Kidney (tissue), 14 donors: Measurements from ENCODE around the gene ALG5. TPM values are rescaled to one million over a fixed set of nuclear protein-coding genes. Genes with fewer than 3 reads are reported as not detected.

ENCODE experiments used
- DNase-seq, 5 donors: peaks; one replicate each; pipeline ENCODE4 v3.0.0-alpha.2; 2013 to 2020
- FAIRE-seq: peaks from 2 replicates; lab custom pipeline; 2012; peaks lifted over from hg19 to GRCh38; lab: Jason Lieb, UNC
- H3K27ac ChIP-seq, 2 donors: one replicate each; pipeline ENCODE4 v1.7.0; 2013; ENCODE audit warnings: low read depth in 2 of 2, low read length in 2 of 2, inconsistent platforms in 1 of 2
- H3K27me3 ChIP-seq: one replicate; pipeline ENCODE4 v1.7.1; 2013; ENCODE audit warnings: low read length, inconsistent platforms; ENCODE audit not compliant: control insufficient read depth, insufficient read depth
- H3K36me3 ChIP-seq, 3 donors: one replicate each; pipeline versions ENCODE4 v1.7.0 to v1.7.1; 2013; ENCODE audit warnings: low read length in 3 of 3, control low read depth in 1 of 3, inconsistent platforms in 1 of 3; ENCODE audit not compliant: insufficient read depth in 3 of 3, control insufficient read depth in 2 of 3
- H3K4me1 ChIP-seq, 3 donors: one replicate each; pipeline versions ENCODE4 v1.7.0 to v1.7.1; 2013; ENCODE audit warnings: low read length in 3 of 3, inconsistent platforms in 1 of 3, low read depth in 1 of 3; ENCODE audit not compliant: control insufficient read depth in 2 of 3, insufficient read depth in 2 of 3
- H3K4me3 ChIP-seq, 3 donors: one replicate each; pipeline versions ENCODE4 v1.7.0 to v1.8.1; 2013; ENCODE audit warnings: low read length in 3 of 3, control low read depth in 1 of 3, inconsistent platforms in 1 of 3
- H3K9ac ChIP-seq, 3 donors: one replicate each; pipeline versions ENCODE4 v1.7.0 to v1.7.1; 2013; ENCODE audit warnings: low read length in 3 of 3, control low read depth in 1 of 3, inconsistent platforms in 1 of 3
- H3K9me3 ChIP-seq, 3 donors: one replicate each; pipeline versions ENCODE4 v1.7.0 to v1.7.1; 2013; ENCODE audit warnings: low read length in 3 of 3, control low read depth in 1 of 3, inconsistent platforms in 1 of 3; ENCODE audit not compliant: control insufficient read depth in 2 of 3, insufficient read depth in 1 of 3
- intact Hi-C: fragments of 100-400 bp; cut with DNase I; formaldehyde crosslinking; loops from one replicate; pipeline ENCODE4 v1.11.1; 2022
- polyA plus RNA-seq: library from polyadenylated mRNA; stranded (reverse); fragments of 350-450 nt; fragmentation: Illumina TruSeq; extraction: RNeasy Lipid Tissue Mini Kit (QIAGEN cat#74804); gene quantifications from one replicate; pipeline ENCODE4 v1.2.3, GENCODE V29; 2014; ENCODE audit warnings: low read depth, low replicate concordance; ENCODE audit not compliant: insufficient read depth
- total RNA-seq: library from RNA; stranded (reverse); fragmentation: NEBNext Ultra II Directional; extraction: Animal tissue kit (Norgen Biotek cat#: 25700); gene quantifications from one replicate; pipeline ENCODE4 v1.2.1, GENCODE V29; 2021
- TF ChIP-seq, protein P1 (sequence below): IDR thresholded peaks from 3 replicates; pipeline ENCODE4 v1.5.1; 2012; ENCODE audit warnings: mild to moderate bottlenecking, moderate library complexity, borderline replicate concordance; ENCODE audit not compliant: insufficient read depth; ENCODE audit errors: extremely low read depth
- donor health status: control.
- donor health status: control.
- donor health status: control.
- donor health status: control.
- donor health status: control.
- donor health status: DM: yes; HTN: yes; CAD: no.
- donor health status: Normal renal cell carcinoma (clear cell type).

Gene ALG5
- total and polyA plus RNA-seq, 2 donors from 2014 or later, result 42.6 to 54.5 TPM

DNA sequence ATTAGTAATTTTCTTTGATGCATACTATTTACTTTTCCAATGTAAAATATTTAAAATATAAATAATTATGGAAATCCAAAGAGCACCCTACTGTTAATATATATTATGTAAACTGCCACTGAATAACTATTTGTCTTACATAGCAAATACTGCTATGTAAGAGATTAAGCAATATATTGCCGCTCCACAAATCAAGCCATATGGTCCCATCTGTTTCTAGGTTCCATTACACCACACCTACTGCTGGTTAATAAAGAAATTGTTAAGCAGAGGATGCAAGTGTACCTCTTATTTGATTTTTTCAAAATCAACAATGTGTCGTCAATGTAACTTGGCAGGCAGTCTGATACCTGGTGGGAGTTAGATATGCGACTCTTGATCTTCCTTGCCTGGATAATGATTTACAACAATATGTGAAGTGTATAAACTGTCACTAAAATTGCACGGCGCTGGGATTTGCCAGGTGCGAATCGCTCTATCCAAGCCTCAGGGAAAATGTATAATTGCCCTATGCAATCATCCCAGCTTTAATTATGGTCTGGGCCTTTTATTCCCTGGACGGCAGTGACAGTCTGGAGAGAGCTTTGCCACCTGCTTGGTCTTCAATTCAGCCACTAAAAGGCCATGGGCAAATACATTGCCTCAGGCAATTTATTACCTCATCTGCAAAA, 95.1 kb downstream of the ALG5 start:
- Histone ChIP-seq H3K27ac (no peak overlapping the region), H3K36me3 (no peaks in the 10 kb centered on the region), H3K9me3 (peaks cover 0 to 5% (median 5%) of the 10 kb centered on the region in 3 donors), H3K27me3 (no peaks in the 10 kb centered on the region), H3K4me3 (no peak overlapping the region), H3K4me1 (no peaks in the 10 kb centered on the region), H3K9ac (no peak overlapping the region)
- FAIRE-seq, result no peak
- DNase-seq, result no peak
- intact Hi-C loops, result no loop called here
- TF ChIP-seq, protein P1, sequence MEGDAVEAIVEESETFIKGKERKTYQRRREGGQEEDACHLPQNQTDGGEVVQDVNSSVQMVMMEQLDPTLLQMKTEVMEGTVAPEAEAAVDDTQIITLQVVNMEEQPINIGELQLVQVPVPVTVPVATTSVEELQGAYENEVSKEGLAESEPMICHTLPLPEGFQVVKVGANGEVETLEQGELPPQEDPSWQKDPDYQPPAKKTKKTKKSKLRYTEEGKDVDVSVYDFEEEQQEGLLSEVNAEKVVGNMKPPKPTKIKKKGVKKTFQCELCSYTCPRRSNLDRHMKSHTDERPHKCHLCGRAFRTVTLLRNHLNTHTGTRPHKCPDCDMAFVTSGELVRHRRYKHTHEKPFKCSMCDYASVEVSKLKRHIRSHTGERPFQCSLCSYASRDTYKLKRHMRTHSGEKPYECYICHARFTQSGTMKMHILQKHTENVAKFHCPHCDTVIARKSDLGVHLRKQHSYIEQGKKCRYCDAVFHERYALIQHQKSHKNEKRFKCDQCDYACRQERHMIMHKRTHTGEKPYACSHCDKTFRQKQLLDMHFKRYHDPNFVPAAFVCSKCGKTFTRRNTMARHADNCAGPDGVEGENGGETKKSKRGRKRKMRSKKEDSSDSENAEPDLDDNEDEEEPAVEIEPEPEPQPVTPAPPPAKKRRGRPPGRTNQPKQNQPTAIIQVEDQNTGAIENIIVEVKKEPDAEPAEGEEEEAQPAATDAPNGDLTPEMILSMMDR, result no peak

Other genes starting within 250 kb of the ALG5 start
- 6.3 TPM for gene RFXAP, start 180.1 kb downstream of the ALG5 start, total RNA-seq
- gene RFXAP, start 180.1 kb downstream of the ALG5 start, polyA plus RNA-seq, result 2.3 TPM
- 13.1 TPM for gene SMAD9, start 79.1 kb downstream of the ALG5 start, total RNA-seq
- 3.5 TPM for gene SMAD9, start 79.1 kb downstream of the ALG5 start, polyA plus RNA-seq
- gene EXOSC8, start 1.4 kb upstream of the ALG5 start, total RNA-seq, result 32.9 TPM
- gene EXOSC8, start 1.4 kb upstream of the ALG5 start, polyA plus RNA-seq, result 28.4 TPM
- gene SUPT20H, start 60.3 kb upstream of the ALG5 start, total RNA-seq, result 61.6 TPM
- 20.7 TPM for gene SUPT20H, start 60.3 kb upstream of the ALG5 start, polyA plus RNA-seq
- not detected for gene CSNK1A1L, start 106.3 kb upstream of the ALG5 start, total RNA-seq
- gene CSNK1A1L, start 106.3 kb upstream of the ALG5 start, polyA plus RNA-seq, result not detected